Sigmoid colon (tissue), 7 donors: ENCODE data around the gene EIPR1. TPM values are rescaled to one million over a fixed set of nuclear protein-coding genes. Genes with fewer than 3 reads are reported as not detected.

Experiments
- DNase-seq: peaks from one replicate; pipeline ENCODE4 v3.0.0-alpha.2; 2019
- H3K27ac ChIP-seq, 4 donors: fragments of 200-600 bp; sonication (generic); one replicate each; pipeline ENCODE4 v1.5.1; 2016 to 2019; ENCODE audit warnings: mild to moderate bottlenecking in 1 of 4
- H3K27me3 ChIP-seq, 3 donors: fragments of 200-600 bp; sonication (generic); one replicate each; pipeline ENCODE4 v1.5.1; 2019; ENCODE audit warnings: mild to moderate bottlenecking in 1 of 3
- H3K36me3 ChIP-seq, 4 donors: fragments of 200-600 bp; sonication (generic); one replicate each; pipeline ENCODE4 v1.5.1; 2016 to 2019
- H3K4me1 ChIP-seq, 4 donors: fragments of 200-600 bp; sonication (generic); one replicate each; pipeline ENCODE4 v1.5.1; 2017 to 2019
- H3K4me3 ChIP-seq, 4 donors: fragments of 200-600 bp; sonication (generic); one replicate each; pipeline ENCODE4 v1.5.1; 2017 to 2019; ENCODE audit warnings: mild to moderate bottlenecking in 2 of 4, moderate library complexity in 1 of 4
- H3K9me3 ChIP-seq, 4 donors: fragments of 200-600 bp in 3 of 4; sonication (generic) in 3 of 4; one replicate each; pipeline versions ENCODE4 v1.5.1 to v1.6.1; 2013 to 2019
- EP300 ChIP-seq, 4 donors: sonication (generic); formaldehyde crosslinking; IDR thresholded peaks; one replicate each; pipeline ENCODE4 v1.6.1; 2017; ENCODE audit warnings: antibody characterized with exemption in 4 of 4
- POLR2A ChIP-seq, 2 donors: fragments of 450-650 bp; IDR thresholded peaks; one replicate each; pipeline ENCODE4 v1.6.1; 2016; ENCODE audit warnings: antibody characterized with exemption in 2 of 2, mild to moderate bottlenecking in 2 of 2, moderate library complexity in 2 of 2
- POLR2AphosphoS5 ChIP-seq, 4 donors: sonication (generic); formaldehyde crosslinking; IDR thresholded peaks; one replicate each; pipeline ENCODE4 v1.6.1; 2017; ENCODE audit warnings: antibody characterized with exemption in 4 of 4
- WGBS, 2 donors: extraction: QIAGEN DNeasy Blood & Tissue Kit; methylation state at CpG; one replicate each; pipeline ENCODE4 v1.1.7; 2013; 5-methylcytosine and 5-hydroxymethylcytosine counted together
- intact Hi-C: fragments of 100-400 bp; cut with DNase I; formaldehyde crosslinking; loops from one replicate; pipeline ENCODE4 v1.15.1; 2023
- polyA plus RNA-seq, 3 donors: library from polyadenylated mRNA; stranded (reverse); fragments of 200-250 nt; gene quantifications; one replicate each; pipeline ENCODE4 v1.2.3, GENCODE V29; 2013
- total RNA-seq, 4 donors: library from RNA; depleted of rRNA; stranded (reverse); fragments of >200 nt; gene quantifications; one replicate each; pipeline ENCODE4 v1.1.0, GENCODE V29; 2016
- TF ChIP-seq, protein P1 (sequence below), 4 experiments: fragments of 450-650 bp in 3 of 4; fragments of 200-600 bp in 1 of 4; IDR thresholded peaks; one replicate each; pipeline ENCODE4 v1.5.1; 2016 to 2019; ENCODE audit warnings: antibody characterized with exemption in 4 of 4, mild to moderate bottlenecking in 3 of 4, moderate library complexity in 2 of 4
- donor health status: healthy with polysubstance abuse.
- donor health status: Bipolar disorder and iron deficiency.
- donor health status: healthy.

EIPR1 gene
- total and polyA plus RNA-seq, 7 donors = 12.2 to 27.0 (median 20.0) TPM

DNA sequence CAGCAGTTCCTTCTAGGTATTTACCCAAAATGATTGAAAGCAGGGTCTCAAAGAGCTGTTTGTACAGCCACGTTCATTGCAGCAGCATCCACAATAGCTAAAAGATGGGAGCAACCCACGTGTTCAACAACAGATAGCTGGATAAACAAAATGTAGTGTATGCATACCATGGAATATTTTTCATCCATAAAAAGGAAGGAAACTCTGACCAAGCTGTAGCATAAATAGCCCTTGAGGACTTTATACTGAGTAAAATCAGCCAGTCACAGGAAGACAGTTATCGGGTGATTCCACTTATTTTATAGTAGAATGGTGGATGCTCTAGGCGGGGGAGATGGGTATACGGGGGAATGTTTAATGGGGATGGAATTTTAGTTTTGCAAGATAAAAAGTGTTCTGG lies 9.4 kb upstream of the EIPR1 start:
- DNase-seq = no peak
- H3K36me3 ChIP-seq = peaks cover 27 to 58% (median 28%) of the 10 kb centered on the region in 4 donors
- H3K27ac ChIP-seq = no peak overlapping the region
- H3K27me3 ChIP-seq = no peaks in the 10 kb centered on the region
- no peaks in the 10 kb centered on the region for H3K4me1 ChIP-seq
- TF ChIP-seq EP300 (IDR thresholded peaks at IDR 0.05) (no peak), POLR2A (IDR thresholded peaks at IDR 0.05) (no peak), POLR2AphosphoS5 (IDR thresholded peaks at IDR 0.05) (no peak)
- TF ChIP-seq, protein P1, sequence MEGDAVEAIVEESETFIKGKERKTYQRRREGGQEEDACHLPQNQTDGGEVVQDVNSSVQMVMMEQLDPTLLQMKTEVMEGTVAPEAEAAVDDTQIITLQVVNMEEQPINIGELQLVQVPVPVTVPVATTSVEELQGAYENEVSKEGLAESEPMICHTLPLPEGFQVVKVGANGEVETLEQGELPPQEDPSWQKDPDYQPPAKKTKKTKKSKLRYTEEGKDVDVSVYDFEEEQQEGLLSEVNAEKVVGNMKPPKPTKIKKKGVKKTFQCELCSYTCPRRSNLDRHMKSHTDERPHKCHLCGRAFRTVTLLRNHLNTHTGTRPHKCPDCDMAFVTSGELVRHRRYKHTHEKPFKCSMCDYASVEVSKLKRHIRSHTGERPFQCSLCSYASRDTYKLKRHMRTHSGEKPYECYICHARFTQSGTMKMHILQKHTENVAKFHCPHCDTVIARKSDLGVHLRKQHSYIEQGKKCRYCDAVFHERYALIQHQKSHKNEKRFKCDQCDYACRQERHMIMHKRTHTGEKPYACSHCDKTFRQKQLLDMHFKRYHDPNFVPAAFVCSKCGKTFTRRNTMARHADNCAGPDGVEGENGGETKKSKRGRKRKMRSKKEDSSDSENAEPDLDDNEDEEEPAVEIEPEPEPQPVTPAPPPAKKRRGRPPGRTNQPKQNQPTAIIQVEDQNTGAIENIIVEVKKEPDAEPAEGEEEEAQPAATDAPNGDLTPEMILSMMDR (IDR thresholded peaks at IDR 0.05) = no peak
- intact Hi-C loops = no loop called here
- whole genome bisulfite sequencing, 2 donors = 88 to 95% methylated on average over 5 of the region's 5 CpGs
- H3K4me3 ChIP-seq = no peak overlapping the region
- H3K9me3 ChIP-seq = no peaks in the 10 kb centered on the region

DNA sequence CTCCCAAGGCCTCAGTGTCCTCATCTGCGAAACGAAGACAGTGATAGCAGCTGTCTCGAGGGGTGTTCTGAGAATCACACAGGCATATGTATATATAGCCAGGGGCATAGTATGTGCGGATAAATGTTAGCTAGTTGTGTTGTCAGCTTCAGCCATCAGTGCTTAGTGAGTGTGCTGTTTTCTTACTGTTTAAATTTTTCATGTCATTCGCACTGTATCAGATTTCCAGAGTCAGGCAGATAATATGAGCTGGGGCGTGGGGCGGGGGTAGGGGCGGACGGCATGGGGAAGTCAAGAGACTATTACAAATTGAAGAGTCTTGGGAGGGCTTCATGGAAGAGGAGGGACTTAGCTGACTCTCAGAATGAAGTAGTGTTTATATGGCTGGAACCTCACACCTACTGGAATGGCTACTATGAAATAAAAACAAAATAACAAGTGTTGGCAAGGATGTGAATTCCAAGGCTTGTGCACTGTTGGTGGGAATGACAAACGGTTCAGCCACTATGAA lies 8.9 kb upstream of the EIPR1 start:
- Histone ChIP-seq H3K4me3 (no peak overlapping the region), H3K36me3 (peaks cover 24 to 55% (median 28%) of the 10 kb centered on the region in 4 donors), H3K27ac (no peak overlapping the region), H3K4me1 (no peaks in the 10 kb centered on the region), H3K9me3 (no peaks in the 10 kb centered on the region), H3K27me3 (no peaks in the 10 kb centered on the region)
- 93 to 94% methylated on average over 10 of the region's 10 CpGs for WGBS, 2 donors
- TF ChIP-seq POLR2AphosphoS5 (IDR thresholded peaks at IDR 0.05) (no peak), EP300 (IDR thresholded peaks at IDR 0.05) (no peak), POLR2A (IDR thresholded peaks at IDR 0.05) (no peak)
- TF ChIP-seq, protein P1 (IDR thresholded peaks at IDR 0.05) = no peak
- no peak for DNase-seq
- intact Hi-C loops = no loop called here

DNA sequence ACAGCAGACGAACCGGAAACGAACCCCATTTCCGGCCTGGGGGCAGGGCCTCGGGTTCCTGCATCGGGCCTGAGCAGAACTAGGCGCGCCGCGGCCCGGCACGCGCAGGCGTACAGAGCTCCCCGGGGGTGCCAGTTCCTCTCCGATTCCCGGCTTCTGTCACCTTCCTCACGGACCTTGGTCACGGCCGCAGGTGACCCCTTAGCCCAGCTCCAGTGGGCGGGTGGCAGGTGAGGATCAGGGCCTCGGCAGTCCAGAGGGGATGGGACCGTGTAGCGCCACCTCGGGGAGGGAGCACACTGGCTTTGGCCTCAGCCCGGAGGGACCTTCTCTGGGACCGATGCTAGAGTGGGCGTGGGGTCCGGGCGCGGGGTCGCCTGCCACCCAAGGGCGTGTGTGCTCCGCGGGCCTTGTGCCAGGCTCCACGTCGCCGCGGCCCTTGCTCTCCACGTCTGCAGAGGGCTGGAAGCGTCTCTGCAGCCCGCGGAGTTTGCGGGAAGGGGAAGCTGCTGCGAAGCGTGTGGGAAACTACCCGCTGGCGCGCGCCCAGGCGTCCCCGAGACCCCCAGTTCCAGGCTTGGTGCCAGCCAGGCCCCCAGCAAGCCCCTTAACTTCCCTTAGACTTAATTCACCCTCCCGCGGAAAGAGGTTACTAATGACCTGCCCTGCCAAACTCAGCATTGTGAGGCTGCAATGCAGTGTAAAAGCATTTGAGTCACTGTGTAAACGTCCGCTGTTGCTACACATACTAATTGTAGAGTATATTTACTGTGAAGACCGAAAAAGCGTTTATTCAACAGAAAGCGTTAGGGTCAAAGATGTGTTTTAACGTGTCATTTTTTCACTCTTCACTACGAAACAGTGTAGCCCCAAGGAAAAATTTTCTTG lies 2.3 kb upstream of the EIPR1 start, which contains the start of gene TRAPPC12:
TRAPPC12 (plus strand) TSS at position 48 of the 888 bp plus-strand sequence. CDS start 7,930 bp downstream, outside the sequence.
- peak; percentile 95 for DNase-seq
- Histone ChIP-seq H3K4me1 (peaks cover 0 to 37% (median 30%) of the 10 kb centered on the region in 4 donors), H3K9me3 (no peaks in the 10 kb centered on the region), H3K27me3 (no peaks in the 10 kb centered on the region), H3K4me3 (peak within 1 kb of the TSS; percentile 66 to 81 (median 72)), H3K36me3 (peaks cover 0 to 17% (median 0%) of the 10 kb centered on the region in 4 donors), H3K27ac (peak within 1 kb of the TSS; percentile 88 to 94 (median 92))
- 0 to 1% methylated on average over 61 of the region's 61 CpGs for WGBS, 2 donors
- intact Hi-C loops = loop anchor here (1.0 to 5.0 kb wide), 3 partner anchors 179 to 272 kb away; partner anchors contain the start of genes RNASEH1 and RPS7
- TF ChIP-seq EP300 (IDR thresholded peaks at IDR 0.05) (no peak), POLR2A (IDR thresholded peaks at IDR 0.05) (peak; percentile 71 to 76), POLR2AphosphoS5 (IDR thresholded peaks at IDR 0.05) (peak; percentile 77 to 92 (median 88))
- TF ChIP-seq, protein P1 (IDR thresholded peaks at IDR 0.05) = peak in 2 of 4 experiments; percentile 20 to 21

DNA sequence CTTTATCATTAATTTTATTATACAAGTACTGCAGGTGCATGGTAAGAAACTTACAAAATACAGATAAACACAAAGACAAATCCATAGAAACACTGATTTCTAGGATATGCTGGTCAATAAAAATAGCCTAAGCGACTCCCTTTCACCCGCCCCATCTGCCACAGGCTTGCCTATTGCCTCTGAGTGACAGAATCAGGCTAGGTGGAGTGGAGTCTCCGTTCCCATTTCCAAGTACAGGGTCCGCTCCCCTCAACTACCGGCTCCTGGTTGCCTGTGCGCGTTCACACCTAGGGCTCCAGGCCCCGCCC lies 1.7 kb upstream of the EIPR1 start:
- H3K27me3 ChIP-seq = no peaks in the 10 kb centered on the region
- no peak for DNase-seq
- TF ChIP-seq, protein P1 (IDR thresholded peaks at IDR 0.05) = no peak
- TF ChIP-seq EP300 (IDR thresholded peaks at IDR 0.05) = no peak
- no peak for TF ChIP-seq POLR2AphosphoS5 (IDR thresholded peaks at IDR 0.05)
- TF ChIP-seq POLR2A (IDR thresholded peaks at IDR 0.05) = no peak
- peaks cover 0 to 17% (median 0%) of the 10 kb centered on the region in 4 donors for H3K36me3 ChIP-seq
- no peaks in the 10 kb centered on the region for H3K9me3 ChIP-seq
- H3K4me3 ChIP-seq = peak overlapping the region; percentile 66 to 81 (median 72)
- WGBS, 2 donors = 4 to 10% methylated on average over 8 of the region's 8 CpGs
- intact Hi-C loops = loop anchor here (1.0 to 5.0 kb wide), 3 partner anchors 180 to 273 kb away; partner anchors contain the start of genes RNASEH1 and RPS7
- peaks cover 0 to 37% (median 30%) of the 10 kb centered on the region in 4 donors for H3K4me1 ChIP-seq
- peak overlapping the region; percentile 88 to 93 (median 92) for H3K27ac ChIP-seq
